HG03432 (cell line): ENCODE results near the gene RRP9.
"Not testable (repeated sequence)": the region's sequence is repeated elsewhere in the genome, so short reads cannot be mapped to it uniquely, and the experiment has no call there.

Experiments used
- ATAC-seq: cut with Tn5 transposase; IDR thresholded peaks from one replicate; pipeline ENCODE4 v1.9.1; 2021; ENCODE audit warnings: mild to moderate bottlenecking, moderate library complexity; ENCODE audit not compliant: unreplicated experiment

Gene RRP9, protein sequence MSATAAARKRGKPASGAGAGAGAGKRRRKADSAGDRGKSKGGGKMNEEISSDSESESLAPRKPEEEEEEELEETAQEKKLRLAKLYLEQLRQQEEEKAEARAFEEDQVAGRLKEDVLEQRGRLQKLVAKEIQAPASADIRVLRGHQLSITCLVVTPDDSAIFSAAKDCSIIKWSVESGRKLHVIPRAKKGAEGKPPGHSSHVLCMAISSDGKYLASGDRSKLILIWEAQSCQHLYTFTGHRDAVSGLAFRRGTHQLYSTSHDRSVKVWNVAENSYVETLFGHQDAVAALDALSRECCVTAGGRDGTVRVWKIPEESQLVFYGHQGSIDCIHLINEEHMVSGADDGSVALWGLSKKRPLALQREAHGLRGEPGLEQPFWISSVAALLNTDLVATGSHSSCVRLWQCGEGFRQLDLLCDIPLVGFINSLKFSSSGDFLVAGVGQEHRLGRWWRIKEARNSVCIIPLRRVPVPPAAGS

GRCh38 chr3:51941798-51942602, at the start of gene RRP9, which contains the start of gene PARP3:
Gene RRP9, minus strand, starts transcription at chr3:51941904. Its CDS starts 37 bp downstream, at chr3:51941867.
Gene PARP3, plus strand, starts transcription at chr3:51942363. Its CDS starts 993 bp downstream, at chr3:51943356.
- ATAC-seq, result peak; percentile 87

GRCh38 chr3:51990501-51990971, 48.8 kb upstream of the RRP9 start:
- not testable (repeated sequence) for ATAC-seq

- no peak for ATAC-seq
Observed at GRCh38 chr3:51988286-51989146, 46.8 kb upstream of the RRP9 start.

DNA sequence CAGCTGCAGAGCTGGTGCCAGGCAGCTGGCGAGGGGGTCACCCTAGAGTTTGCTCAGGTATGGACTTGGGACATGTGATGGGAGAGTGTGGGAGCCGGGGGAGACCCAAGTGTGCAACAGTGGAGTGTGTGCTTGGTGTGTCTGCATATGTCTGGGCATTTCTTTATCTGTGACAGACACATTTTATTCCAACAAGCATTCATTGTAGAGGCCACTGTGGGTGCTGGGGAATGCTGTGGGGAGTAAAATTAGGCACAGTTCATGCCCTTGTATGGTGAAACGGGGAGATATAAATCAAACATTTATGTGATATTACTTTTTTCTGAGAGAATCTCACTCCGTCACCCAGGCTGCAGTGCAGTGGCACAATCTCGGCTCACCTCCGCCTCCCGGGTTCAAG, 45.9 kb upstream of the RRP9 start:
- no peak for ATAC-seq

DNA sequence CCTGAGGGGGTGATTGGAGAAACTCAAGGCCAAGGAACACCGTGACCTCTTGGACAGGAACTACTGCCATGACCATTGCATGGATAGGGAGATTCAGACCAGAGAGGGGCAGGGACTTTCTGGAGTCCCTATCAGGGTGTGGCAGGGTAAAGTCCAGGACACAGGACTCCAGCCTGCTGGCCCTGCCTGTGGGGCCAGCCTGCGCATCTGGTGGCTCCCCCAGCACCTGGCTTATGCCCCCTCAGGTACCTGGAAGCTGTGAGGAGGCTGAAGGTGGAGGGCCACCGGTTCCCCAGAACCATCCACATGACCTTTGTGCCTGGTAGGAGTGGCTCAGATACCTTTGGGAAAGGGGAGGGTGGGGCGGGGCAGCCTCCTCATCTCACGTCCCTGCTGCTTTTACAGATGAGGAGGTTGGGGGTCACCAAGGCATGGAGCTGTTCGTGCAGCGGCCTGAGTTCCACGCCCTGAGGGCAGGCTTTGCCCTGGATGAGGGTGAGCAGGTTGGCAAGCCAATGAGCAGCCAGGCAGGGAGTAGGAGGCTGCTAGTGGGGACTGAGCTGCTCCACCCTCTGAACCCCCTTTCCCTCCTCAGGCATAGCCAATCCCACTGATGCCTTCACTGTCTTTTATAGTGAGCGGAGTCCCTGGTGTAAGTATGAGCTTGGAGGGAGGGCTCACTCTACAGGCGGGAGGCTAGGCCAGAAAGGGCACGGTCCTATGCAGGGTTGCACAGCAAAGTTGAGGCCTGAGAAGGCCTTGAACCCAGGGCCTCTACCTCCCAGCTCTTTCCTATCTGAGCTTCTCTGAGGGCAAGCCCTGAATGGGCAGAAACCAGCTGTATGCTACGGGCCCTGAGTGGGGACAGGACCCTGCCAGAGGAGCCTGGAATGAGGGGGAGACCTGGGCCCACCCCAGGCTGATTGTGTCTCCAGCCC, 44.6 kb upstream of the RRP9 start:
- ATAC-seq, result no peak

GRCh38 chr3:51985063-51985462, 43.4 kb upstream of the RRP9 start:
- ATAC-seq, result no peak

- ATAC-seq, result no peak
Observed at GRCh38 chr3:51984269-51984647, 42.6 kb upstream of the RRP9 start.

- ATAC-seq, result no peak
Observed at GRCh38 chr3:51983578-51984268, 42.0 kb upstream of the RRP9 start.

DNA sequence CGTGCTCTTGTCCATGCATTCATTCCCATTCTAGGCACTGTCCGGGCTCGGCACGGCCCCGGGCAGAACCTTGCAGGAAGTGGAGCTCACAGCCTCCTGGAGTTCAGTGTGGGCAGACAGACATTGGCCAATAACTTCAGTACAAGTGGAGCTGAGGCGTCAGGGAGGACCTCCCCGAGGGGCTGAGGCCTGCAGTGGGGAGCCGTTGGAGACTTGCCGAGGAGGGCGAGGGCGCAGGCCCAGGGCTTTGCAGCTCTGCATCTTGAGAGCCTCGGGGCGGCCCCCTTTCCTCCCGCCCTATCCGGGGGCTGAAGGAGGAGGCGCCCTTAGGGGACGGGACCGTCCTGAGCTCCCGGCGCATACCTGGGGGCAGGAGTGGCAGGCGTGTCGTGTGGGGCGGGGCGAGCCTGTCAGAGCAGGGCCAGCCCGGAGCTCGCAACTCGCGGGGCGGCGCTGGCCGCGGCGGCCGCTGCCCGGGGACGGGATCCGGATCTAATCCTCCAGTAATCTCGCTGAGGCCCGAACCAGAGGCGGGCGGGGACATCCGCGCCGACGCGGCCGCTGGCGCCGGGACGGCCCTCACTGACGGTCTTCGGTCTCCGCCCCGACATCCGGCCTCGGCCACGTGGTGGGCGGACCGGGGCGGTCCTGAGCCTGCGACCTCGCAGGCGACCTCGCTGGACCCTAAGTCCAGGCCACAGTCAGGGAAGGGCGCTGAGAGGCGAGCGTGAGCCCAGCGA, 41.3 kb upstream of the RRP9 start, which contains the start of gene ACY1:
ACY1 (plus strand) TSS at position 698 of the 740 bp plus-strand sequence. CDS start 530 bp downstream, outside the sequence.
- peak; percentile 76 for ATAC-seq

GRCh38 chr3:51982352-51982837, 40.7 kb upstream of the RRP9 start:
- peak; percentile 49 for ATAC-seq

DNA sequence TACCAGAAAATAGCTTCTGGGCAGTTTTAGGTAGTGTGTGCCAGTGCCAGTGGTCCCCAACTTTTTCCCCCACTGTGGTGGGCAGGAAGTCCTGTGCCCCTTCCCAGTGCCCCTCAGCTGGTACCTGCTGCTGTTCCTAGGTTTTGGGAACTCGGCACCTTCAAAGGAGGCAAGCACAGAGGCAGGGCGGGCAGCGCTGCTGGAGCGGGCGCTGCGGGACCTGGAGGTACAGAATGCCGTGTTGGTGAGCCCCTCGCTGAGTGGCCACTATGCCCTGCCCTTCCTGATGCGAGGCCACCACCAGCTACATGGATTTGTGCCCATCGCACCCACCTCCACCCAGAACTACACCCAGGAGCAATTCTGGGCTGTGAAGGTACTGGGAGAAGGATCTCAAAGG, 38.5 kb upstream of the RRP9 start:
- no peak for ATAC-seq

- ATAC-seq, result no peak
Observed at GRCh38 chr3:51978143-51978502, 36.4 kb upstream of the RRP9 start.

GRCh38 chr3:51977446-51978142, 35.9 kb upstream of the RRP9 start:
- ATAC-seq, result no peak

GRCh38 chr3:51975852-51976549, 34.3 kb upstream of the RRP9 start:
- no peak for ATAC-seq

DNA sequence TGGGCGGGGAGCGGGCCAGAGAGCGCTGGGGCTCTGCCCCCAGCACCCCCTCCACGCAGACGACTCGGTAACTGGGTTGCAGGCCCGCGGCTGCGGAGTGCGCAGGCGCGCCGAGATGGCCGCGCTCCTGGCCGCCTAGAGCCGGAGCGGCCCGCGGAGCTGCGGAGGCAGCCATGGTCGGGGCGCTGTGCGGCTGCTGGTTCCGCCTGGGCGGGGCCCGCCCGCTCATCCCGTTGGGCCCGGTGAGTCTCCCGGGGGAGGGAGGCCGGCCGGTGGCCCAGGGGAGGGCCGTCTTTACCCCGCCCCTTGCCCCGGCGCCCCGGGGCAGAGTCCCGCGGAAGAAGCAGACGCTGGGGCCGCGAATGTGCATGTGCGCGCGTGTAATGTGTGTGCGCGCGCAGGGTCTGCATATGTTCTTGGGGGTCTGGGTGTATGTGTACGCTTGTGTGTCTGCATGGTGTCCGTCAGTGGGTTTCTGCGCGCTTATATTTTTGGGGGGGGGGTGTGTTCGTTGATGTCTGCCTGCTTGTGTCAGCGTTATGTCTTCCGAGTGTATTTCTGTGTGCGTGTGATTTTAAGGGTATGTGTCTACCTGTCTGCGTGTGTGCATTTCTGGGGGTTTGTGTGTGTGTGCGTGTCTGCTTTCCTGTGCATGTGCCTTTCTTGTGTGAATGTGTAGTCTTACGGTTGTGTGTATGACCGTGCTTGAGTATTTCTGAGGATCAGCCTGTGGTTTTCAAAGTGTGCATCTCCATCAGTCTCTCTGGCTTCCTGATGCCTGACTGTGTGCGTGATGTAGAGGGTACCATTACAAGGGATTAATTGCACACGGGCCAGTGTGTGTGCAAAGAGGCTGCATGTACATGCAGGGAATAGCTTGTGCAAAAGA, 33.5 kb upstream of the RRP9 start, which contains the start of gene ABHD14A:
ABHD14A (plus strand) TSS at position 102 of the 889 bp plus-strand sequence; CDS start at position 174, 72 bp downstream.
- peak; percentile 64 for ATAC-seq
